ENCODE measurements around the gene EEF1G.

DNA sequence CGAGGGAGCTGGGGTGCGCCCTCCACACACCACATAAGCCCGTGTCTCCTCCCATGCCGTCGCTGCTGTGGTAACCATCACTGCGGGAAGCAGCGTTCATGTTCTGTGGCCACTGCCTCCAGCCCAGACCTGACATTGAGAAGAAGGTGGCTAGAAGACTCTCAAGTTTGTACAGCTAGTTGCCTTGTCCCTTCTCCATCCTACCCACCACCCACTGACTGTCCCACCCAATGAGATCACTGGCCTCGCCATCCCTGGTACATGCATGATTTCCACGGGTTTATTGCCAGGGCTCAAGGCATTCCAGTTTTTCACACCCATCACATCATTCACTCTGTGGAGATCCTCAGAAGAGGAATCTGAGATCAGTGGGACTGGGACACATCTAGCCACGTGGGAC lies 60.1 kb downstream of the EEF1G start:
- TF ChIP-seq, protein P1, sequence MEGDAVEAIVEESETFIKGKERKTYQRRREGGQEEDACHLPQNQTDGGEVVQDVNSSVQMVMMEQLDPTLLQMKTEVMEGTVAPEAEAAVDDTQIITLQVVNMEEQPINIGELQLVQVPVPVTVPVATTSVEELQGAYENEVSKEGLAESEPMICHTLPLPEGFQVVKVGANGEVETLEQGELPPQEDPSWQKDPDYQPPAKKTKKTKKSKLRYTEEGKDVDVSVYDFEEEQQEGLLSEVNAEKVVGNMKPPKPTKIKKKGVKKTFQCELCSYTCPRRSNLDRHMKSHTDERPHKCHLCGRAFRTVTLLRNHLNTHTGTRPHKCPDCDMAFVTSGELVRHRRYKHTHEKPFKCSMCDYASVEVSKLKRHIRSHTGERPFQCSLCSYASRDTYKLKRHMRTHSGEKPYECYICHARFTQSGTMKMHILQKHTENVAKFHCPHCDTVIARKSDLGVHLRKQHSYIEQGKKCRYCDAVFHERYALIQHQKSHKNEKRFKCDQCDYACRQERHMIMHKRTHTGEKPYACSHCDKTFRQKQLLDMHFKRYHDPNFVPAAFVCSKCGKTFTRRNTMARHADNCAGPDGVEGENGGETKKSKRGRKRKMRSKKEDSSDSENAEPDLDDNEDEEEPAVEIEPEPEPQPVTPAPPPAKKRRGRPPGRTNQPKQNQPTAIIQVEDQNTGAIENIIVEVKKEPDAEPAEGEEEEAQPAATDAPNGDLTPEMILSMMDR (conservative IDR thresholded peaks at IDR 0.05): no peak
- no peak for TF ChIP-seq EZH2 (IDR thresholded peaks at IDR 0.05; ENCODE audit: low read depth)
